Measurements from ENCODE around the gene ASTN2.
A peak's percentile ranks its signal among the peaks of the same experiment; 100 is the strongest.

ASTN2 gene

GRCh38 chr9:116737152-116737546 lies 677.7 kb downstream of the ASTN2 start:
- peak; percentile 5 for DNase-seq (ENCODE audit: low read depth)
- peak; percentile 98 for TF ChIP-seq CTCF (IDR thresholded peaks at IDR 0.05; ENCODE audit: low read depth, low read length, missing control alignments)

GRCh38 chr9:116736399-116737151 lies 678.3 kb downstream of the ASTN2 start:
- TF ChIP-seq CTCF (IDR thresholded peaks at IDR 0.05; ENCODE audit: low read depth, low read length, missing control alignments), result no peak
- DNase-seq (ENCODE audit: low read depth), result no peak
- no peak overlapping the region for H3K4me3 ChIP-seq (ENCODE audit: low read depth, low read length)

More at GRCh38 chr9:116737152-116737546, 677.7 kb downstream of the ASTN2 start:
- no peak overlapping the region for H3K4me3 ChIP-seq (ENCODE audit: low read depth, low read length)

GRCh38 chr9:116733010-116733641 lies 681.7 kb downstream of the ASTN2 start:
- no peak for DNase-seq (ENCODE audit: low read depth)
- H3K4me3 ChIP-seq (ENCODE audit: low read depth, low read length), result no peak overlapping the region
- no peak for TF ChIP-seq CTCF (IDR thresholded peaks at IDR 0.05; ENCODE audit: low read depth, low read length, missing control alignments)

GRCh38 chr9:116726602-116727001 lies 688.3 kb downstream of the ASTN2 start:
- DNase-seq (ENCODE audit: low read depth), result no peak
- TF ChIP-seq CTCF (IDR thresholded peaks at IDR 0.05; ENCODE audit: low read depth, low read length, missing control alignments), result no peak
- no peak overlapping the region for H3K4me3 ChIP-seq (ENCODE audit: low read depth, low read length)

GRCh38 chr9:116724123-116724522 lies 690.7 kb downstream of the ASTN2 start:
- no peak overlapping the region for H3K4me3 ChIP-seq (ENCODE audit: low read depth, low read length)
- no peak for DNase-seq (ENCODE audit: low read depth)
- TF ChIP-seq CTCF (IDR thresholded peaks at IDR 0.05; ENCODE audit: low read depth, low read length, missing control alignments), result no peak

GRCh38 chr9:116721944-116722343 lies 692.9 kb downstream of the ASTN2 start:
- no peak for TF ChIP-seq CTCF (IDR thresholded peaks at IDR 0.05; ENCODE audit: low read depth, low read length, missing control alignments)
- no peak for DNase-seq (ENCODE audit: low read depth)
- H3K4me3 ChIP-seq (ENCODE audit: low read depth, low read length), result no peak overlapping the region

Data from GM12864 (cell line).